H9 (cell line): Measurements from ENCODE around the gene CETN3. TPM values are rescaled to one million over a fixed set of nuclear protein-coding genes. Genes with fewer than 3 reads are reported as not detected.

Experiments
- DNase-seq: peaks from one replicate; pipeline ENCODE4 v3.0.0-alpha.2; 2017
- H2AFZ ChIP-seq: one replicate; pipeline ENCODE4 v1.6.1; 2013; ENCODE audit warnings: mild to moderate bottlenecking, low read length, control low read depth, moderate library complexity
- H2AK5ac ChIP-seq: 2 replicates; pipeline ENCODE4 v1.6.1; 2013; ENCODE audit warnings: low read length, control low read depth, mixed read lengths; ENCODE audit not compliant: insufficient read length
- H2BK120ac ChIP-seq: one replicate; pipeline ENCODE4 v1.6.1; 2013; ENCODE audit warnings: low read depth, mild to moderate bottlenecking, low read length, control low read depth, inconsistent platforms; ENCODE audit not compliant: poor library complexity, severe bottlenecking
- H2BK12ac ChIP-seq: 2 replicates; pipeline ENCODE4 v1.6.1; 2013; ENCODE audit warnings: low read length, control low read depth, mixed read lengths, low read depth; ENCODE audit not compliant: insufficient read length
- H2BK15ac ChIP-seq: 2 replicates; pipeline ENCODE4 v1.6.1; 2013; ENCODE audit warnings: low read depth, low read length, control low read depth
- H2BK20ac ChIP-seq: one replicate; pipeline ENCODE4 v1.6.1; 2013; ENCODE audit warnings: low read depth, mild to moderate bottlenecking, low read length, control low read depth, inconsistent platforms; ENCODE audit not compliant: poor library complexity, severe bottlenecking
- H2BK5ac ChIP-seq: 2 replicates; pipeline ENCODE4 v1.6.1; 2013; ENCODE audit warnings: low read length, control low read depth, mixed read lengths; ENCODE audit not compliant: insufficient read length
- H3K14ac ChIP-seq: 2 replicates; pipeline ENCODE4 v1.6.1; 2013; ENCODE audit warnings: low read length, control low read depth; ENCODE audit not compliant: insufficient read depth
- H3K18ac ChIP-seq: 2 replicates; pipeline ENCODE4 v1.6.1; 2013; ENCODE audit warnings: low read depth, mild to moderate bottlenecking, mixed read lengths, low read length, control low read depth; ENCODE audit not compliant: insufficient read length
- H3K23ac ChIP-seq: 2 replicates; pipeline ENCODE4 v1.6.1; 2013; ENCODE audit warnings: low read length, control low read depth, mixed read lengths, low read depth; ENCODE audit not compliant: insufficient read length
- H3K23me2 ChIP-seq: 2 replicates; pipeline ENCODE4 v1.6.1; 2013; ENCODE audit warnings: low read depth, mild to moderate bottlenecking, mixed read lengths, low read length, control low read depth; ENCODE audit not compliant: insufficient read length, poor library complexity, severe bottlenecking
- H3K27ac ChIP-seq: 2 replicates; pipeline ENCODE4 v1.5.1; 2013; ENCODE audit warnings: low read length, control low read depth, mixed read lengths, low read depth; ENCODE audit not compliant: insufficient read length
- H3K27me3 ChIP-seq: 2 replicates; pipeline ENCODE4 v1.6.1; 2013; ENCODE audit warnings: low read length, control low read depth, inconsistent platforms; ENCODE audit not compliant: insufficient read depth
- H3K4ac ChIP-seq: 2 replicates; pipeline ENCODE4 v1.6.1; 2013; ENCODE audit warnings: low read depth, mild to moderate bottlenecking, control low read depth, inconsistent platforms, low read length, moderate library complexity
- H3K4me1 ChIP-seq: 2 replicates; pipeline ENCODE4 v1.6.1; 2013; ENCODE audit warnings: low read length, control low read depth, inconsistent platforms; ENCODE audit not compliant: insufficient read depth
- H3K4me2 ChIP-seq: 2 replicates; pipeline ENCODE4 v1.6.1; 2013; ENCODE audit warnings: low read length, control low read depth, mixed read lengths; ENCODE audit not compliant: insufficient read length, insufficient read depth
- H3K56ac ChIP-seq: 2 replicates; pipeline ENCODE4 v1.6.1; 2013; ENCODE audit warnings: low read depth, mild to moderate bottlenecking, mixed read lengths, low read length, control low read depth; ENCODE audit not compliant: insufficient read length
- H3K79me1 ChIP-seq: 2 replicates; pipeline ENCODE4 v1.6.1; 2013; ENCODE audit warnings: low read depth, mild to moderate bottlenecking, moderate library complexity, low read length, control low read depth, inconsistent platforms; ENCODE audit not compliant: insufficient read depth, poor library complexity, severe bottlenecking
- H3K79me2 ChIP-seq: 2 replicates; pipeline ENCODE4 v1.6.1; 2013; ENCODE audit warnings: low read length, control low read depth, inconsistent platforms; ENCODE audit not compliant: insufficient read depth
- H3K9ac ChIP-seq: 2 replicates; pipeline ENCODE4 v1.6.1; 2013; ENCODE audit warnings: low read length, control low read depth, mixed read lengths; ENCODE audit not compliant: insufficient read length; ENCODE audit errors: extremely low read depth
- H3K9me3 ChIP-seq: one replicate; pipeline ENCODE4 v1.6.1; 2013; ENCODE audit warnings: low read depth, low read length, inconsistent platforms; ENCODE audit not compliant: control insufficient read depth
- H3T11ph ChIP-seq: one replicate; pipeline ENCODE4 v1.6.1; 2013; ENCODE audit warnings: mild to moderate bottlenecking, low read length, control low read depth, inconsistent platforms
- H4K20me1 ChIP-seq: one replicate; pipeline ENCODE4 v1.6.1; 2013; ENCODE audit not compliant: control insufficient read depth, insufficient read length, insufficient read depth
- H4K5ac ChIP-seq: 2 replicates; pipeline ENCODE4 v1.6.1; 2013; ENCODE audit warnings: low read depth, mild to moderate bottlenecking, mixed read lengths, low read length, control low read depth; ENCODE audit not compliant: insufficient read length
- H4K8ac ChIP-seq: replicated peaks from 2 replicates; pipeline ENCODE4 v1.6.1; 2013; ENCODE audit warnings: low read length, control low read depth, mixed read lengths, low read depth; ENCODE audit not compliant: insufficient read length
- H4K91ac ChIP-seq: 2 replicates; pipeline ENCODE4 v1.6.1; 2013; ENCODE audit warnings: low read depth, mild to moderate bottlenecking, moderate library complexity, mixed read lengths, low read length, control low read depth; ENCODE audit not compliant: insufficient read length
- H3K27ac Mint-ChIP-seq, 3 experiments: 2 replicates in 2 of 3; 3 replicates in 1 of 3; pipeline ENCODE4 v1.8.0; 2020 to 2021; ENCODE audit warnings: mixed read lengths in 3 of 3, mild to moderate bottlenecking in 1 of 3, moderate library complexity in 1 of 3
- H3K27me3 Mint-ChIP-seq: 2 replicates; pipeline ENCODE4 v1.8.0; 2021; ENCODE audit warnings: low read depth, mild to moderate bottlenecking, moderate library complexity, mixed read lengths
- H3K36me3 Mint-ChIP-seq, 3 experiments: 2 replicates in 2 of 3; 3 replicates in 1 of 3; pipeline ENCODE4 v1.8.0; 2020 to 2021; ENCODE audit warnings: low read depth in 3 of 3, mixed read lengths in 3 of 3; ENCODE audit not compliant: insufficient read depth in 1 of 3
- H3K4me1 Mint-ChIP-seq, 2 experiments: 2 replicates each; pipeline ENCODE4 v1.8.0; 2020; ENCODE audit warnings: mixed read lengths in 2 of 2
- H3K4me3 Mint-ChIP-seq, 2 experiments: 2 replicates in 1 of 2; 3 replicates in 1 of 2; pipeline ENCODE4 v1.8.0; 2020 to 2021; ENCODE audit warnings: mild to moderate bottlenecking in 2 of 2, mixed read lengths in 2 of 2, moderate library complexity in 1 of 2
- H3K9me3 Mint-ChIP-seq, 2 experiments: 2 replicates in 1 of 2; 3 replicates in 1 of 2; pipeline ENCODE4 v1.8.0; 2020; ENCODE audit warnings: mild to moderate bottlenecking in 2 of 2, mixed read lengths in 2 of 2, moderate library complexity in 1 of 2
- CTCF ChIP-seq: fragments of 200-600 bp; sonication (generic); conservative IDR thresholded peaks from 3 replicates; pipeline ENCODE4 v1.8.0; 2021; ENCODE audit warnings: antibody characterized with exemption, mild to moderate bottlenecking
- total RNA-seq: library from RNA; stranded (reverse); gene quantifications from 2 replicates; pipeline ENCODE4 v1.2.1, GENCODE V29; 2021

CETN3 gene
- total RNA-seq, 1 experiment from 2014 or later, result 36.3 TPM

GRCh38 chr5:90356176-90356575 lies 53.4 kb downstream of the CETN3 start:
- no peak for DNase-seq
- peaks cover 4% of the 10 kb centered on the region; the same call in 1 of the 2 replicates for H3K4me1 ChIP-seq
- H3K27ac Mint-ChIP-seq, result no peak overlapping the region
- no peak overlapping the region for H2BK15ac ChIP-seq
- no peaks in the 10 kb centered on the region for H4K20me1 ChIP-seq
- no peaks in the 10 kb centered on the region for H3K27me3 Mint-ChIP-seq
- no peaks in the 10 kb centered on the region for H3K9me3 Mint-ChIP-seq
- no peaks in the 10 kb centered on the region for H3K27me3 ChIP-seq
- no peak overlapping the region for H2AFZ ChIP-seq
- no peak overlapping the region for H2AK5ac ChIP-seq
- no peaks in the 10 kb centered on the region for H3K23me2 ChIP-seq
- no peak overlapping the region for H3K4me2 ChIP-seq
- no peak overlapping the region for H4K5ac ChIP-seq
- H4K91ac ChIP-seq, result no peak overlapping the region
- H2BK20ac ChIP-seq, result no peak overlapping the region
- TF ChIP-seq CTCF, result no peak
- H3K4ac ChIP-seq, result no peak overlapping the region
- H3K4me1 Mint-ChIP-seq, result peaks cover 7% of the 10 kb centered on the region in 2 experiments
- H3K36me3 Mint-ChIP-seq, result 0 out of 7 replicates have a peak, but pooled peaks cover 0 to 4% (median 0%) of the 10 kb centered on the region in 3 experiments
- H4K8ac ChIP-seq, result no peak overlapping the region
- no peak overlapping the region for H3T11ph ChIP-seq
- H3K56ac ChIP-seq, result no peak overlapping the region
- H3K9ac ChIP-seq, result no peak overlapping the region
- no peak overlapping the region for H3K14ac ChIP-seq
- no peaks in the 10 kb centered on the region for H3K79me2 ChIP-seq
- no peak overlapping the region for H2BK12ac ChIP-seq
- no peak overlapping the region for H3K4me3 Mint-ChIP-seq
- H3K27ac ChIP-seq, result no peak overlapping the region
- H3K23ac ChIP-seq, result no peak overlapping the region
- no peaks in the 10 kb centered on the region for H3K79me1 ChIP-seq
- no peak overlapping the region for H2BK120ac ChIP-seq
- no peak overlapping the region for H3K18ac ChIP-seq
- H3K9me3 ChIP-seq, result no peaks in the 10 kb centered on the region
- no peak overlapping the region for H2BK5ac ChIP-seq
